K562 (cell line): ENCODE results near the gene BHLHE40. TPM values are rescaled to one million over a fixed set of nuclear protein-coding genes. Genes with fewer than 3 reads are reported as not detected.

Source experiments
- DACH1 ChIP-seq: fragments of 450-650 bp; IDR thresholded peaks from 2 replicates; pipeline ENCODE4 v1.6.1; 2018; ENCODE audit not compliant: partially characterized antibody
- DDX20 ChIP-seq: fragments of 450-650 bp; IDR thresholded peaks from 2 replicates; pipeline ENCODE4 v1.6.1; 2016; ENCODE audit warnings: missing genetic modification characterization, low read depth, mild to moderate bottlenecking, missing compliant biosample characterization, moderate library complexity
- EGR1 ChIP-seq: fragments of 450-650 bp; conservative IDR thresholded peaks from 2 replicates; pipeline ENCODE4 v1.6.1; 2017; ENCODE audit warnings: mild to moderate bottlenecking
- FOS ChIP-seq: IDR thresholded peaks from 3 replicates; pipeline ENCODE4 v1.6.1; 2011; ENCODE audit not compliant: insufficient read length; ENCODE audit errors: extremely low read depth
- GABPA ChIP-seq: fragments of 200-800 bp; sonication (Bioruptor generic); conservative IDR thresholded peaks from 2 replicates; pipeline ENCODE4 v1.6.1; 2016; ENCODE audit warnings: low read depth, missing genetic modification characterization, missing compliant biosample characterization
- GTF3C2 ChIP-seq: IDR thresholded peaks from 3 replicates; pipeline ENCODE4 v1.6.1; 2011; ENCODE audit warnings: borderline replicate concordance, mild to moderate bottlenecking, moderate library complexity; ENCODE audit not compliant: insufficient read length; ENCODE audit errors: extremely low read depth
- HNRNPH1 ChIP-seq: fragments of 200-400 bp; formaldehyde crosslinking; optimal IDR thresholded peaks from 2 replicates; pipeline ENCODE3; 2017; ENCODE audit warnings: low read depth, mild to moderate bottlenecking, low read length, moderate library complexity
- KHSRP ChIP-seq: fragments of 450-650 bp; IDR thresholded peaks from 2 replicates; pipeline ENCODE4 v1.6.1; 2017
- MIER1 ChIP-seq: fragments of 450-650 bp; IDR thresholded peaks from 2 replicates; pipeline ENCODE4 v1.6.1; 2016; ENCODE audit warnings: antibody characterized with exemption, mild to moderate bottlenecking, low read depth
- MTA1 ChIP-seq: fragments of 450-650 bp; IDR thresholded peaks from 2 replicates; pipeline ENCODE4 v1.6.1; 2017; ENCODE audit warnings: borderline replicate concordance
- MXI1 ChIP-seq: IDR thresholded peaks from 2 replicates; pipeline ENCODE4 v1.6.1; 2011; ENCODE audit warnings: low read depth, mild to moderate bottlenecking, improper control_type of control experiment, low read length
- NCOA2 ChIP-seq, 2 experiments: fragments of 450-650 bp; IDR thresholded peaks; 2 replicates each; pipeline ENCODE4 v1.6.1; 2018; ENCODE audit warnings: mild to moderate bottlenecking in 2 of 2, moderate library complexity in 1 of 2; ENCODE audit not compliant: partially characterized antibody in 2 of 2
- PBX2 ChIP-seq, 2 experiments: IDR thresholded peaks in 1 of 2; conservative IDR thresholded peaks in 1 of 2; 2 replicates each; pipeline ENCODE4 v1.6.1; 2016; ENCODE audit warnings: low read depth in 2 of 2, mild to moderate bottlenecking in 1 of 2, missing compliant biosample characterization in 1 of 2, missing genetic modification characterization in 1 of 2, moderate library complexity in 1 of 2
- RUNX1 ChIP-seq: sonication (generic); IDR thresholded peaks from 2 replicates; pipeline ENCODE4 v1.6.1; 2016; ENCODE audit warnings: antibody characterized with exemption, low read depth
- SIN3A ChIP-seq, 2 experiments: fragments of 150-350 bp in 1 of 2; IDR thresholded peaks; 2 replicates each; pipeline ENCODE4 v1.6.1; 2011 to 2016; ENCODE audit warnings: borderline replicate concordance in 2 of 2, low read depth in 2 of 2, low read length in 2 of 2, mild to moderate bottlenecking in 2 of 2, moderate library complexity in 2 of 2; ENCODE audit not compliant: control insufficient read depth in 1 of 2
- SRF ChIP-seq, 2 experiments: fragments of 250-450, 450-650 bp in 1 of 2; sonication (Bioruptor Pico) in 1 of 2; sonication (generic) in 1 of 2; formaldehyde crosslinking; IDR thresholded peaks; 2 replicates each; pipeline versions ENCODE4 v1.5.0 to v1.5.1; 2020 to 2022; ENCODE audit warnings: mild to moderate bottlenecking in 1 of 2, missing genetic modification reagents in 1 of 2
- YY1 ChIP-seq, 3 experiments: IDR thresholded peaks; 2 replicates each; pipeline ENCODE4 v1.6.1; 2011; ENCODE audit warnings: low read length in 2 of 3, mild to moderate bottlenecking in 2 of 3, moderate library complexity in 2 of 3, borderline replicate concordance in 1 of 3, control low read depth in 1 of 3, low read depth in 1 of 3; ENCODE audit not compliant: insufficient read depth in 3 of 3, insufficient replicate concordance in 2 of 3, control insufficient read depth in 1 of 3, insufficient read length in 1 of 3; ENCODE audit errors: extremely low read depth in 1 of 3
- polyA plus RNA-seq, 8 experiments: library from polyadenylated mRNA; depleted of rRNA in 4 of 8; stranded (reverse) in 5 of 8; unstranded in 3 of 8; fragments of >200 nt; fragmentation: Nextera tagmentation in 2 of 8; fragmentation: Illumina TruSeq in 1 of 8; extraction: Ambion mirVana in 2 of 8; extraction: Trizol in 1 of 8; gene quantifications; 2 replicates each; pipeline versions ENCODE4 v1.2.1 to v1.2.3, GENCODE V29; 2011 to 2014; ENCODE audit warnings: inconsistent platforms in 1 of 8, missing spikeins in 1 of 8
- total RNA-seq, 7 experiments: library from RNA; depleted of rRNA in 6 of 7; stranded (reverse); fragments of >200 nt in 6 of 7; fragmentation: Illumina TruSeq in 2 of 7; extraction: Trizol in 2 of 7; gene quantifications; 2 replicates each; pipeline versions ENCODE4 v1.2.1 to v1.2.3, GENCODE V29; 2011 to 2021; ENCODE audit warnings: low replicate concordance in 1 of 7
- TF ChIP-seq, protein P1 (sequence below): fragments of 250-450 bp; sonication (Bioruptor Pico); IDR thresholded peaks from 2 replicates; pipeline ENCODE4 v1.4.0; 2020; ENCODE audit warnings: borderline replicate concordance

Gene BHLHE40
- total and polyA plus RNA-seq, 9 of the 15 experiments (the other 6 are each of a cell fraction or from before 2014, with no cell fraction given), result 12.0 to 83.9 (median 31.4) TPM

GRCh38 chr3:4977001-4977852 lies 2.0 kb upstream of the BHLHE40 start (continued):
- TF ChIP-seq GTF3C2, result no peak
- 0 out of 2 replicates have a peak, but pooled peaks have one; percentile 55 for TF ChIP-seq DDX20 (tag)
- no peak for TF ChIP-seq MXI1
- TF ChIP-seq EGR1, result no peak
- TF ChIP-seq GABPA (tag), result no peak
- no peak for TF ChIP-seq FOS
- no peak for TF ChIP-seq KHSRP
- peak in 1 of 2 experiments; percentile 80; a peak in 1 of 4 replicates for TF ChIP-seq SRF (CRISPR knock-in tag; IDR thresholded peaks at IDR 0.05)
- no peak for TF ChIP-seq RUNX1
- no peak for TF ChIP-seq HNRNPH1
- TF ChIP-seq PBX2 (CRISPR knock-in tag; IDR thresholded peaks at IDR 0.05; ENCODE audit: low read depth), result no peak
- peak; percentile 50; the same call in 1 of the 2 replicates for TF ChIP-seq PBX2 (tag; conservative IDR thresholded peaks at IDR 0.05; ENCODE audit: low read depth)
- TF ChIP-seq, protein P1, sequence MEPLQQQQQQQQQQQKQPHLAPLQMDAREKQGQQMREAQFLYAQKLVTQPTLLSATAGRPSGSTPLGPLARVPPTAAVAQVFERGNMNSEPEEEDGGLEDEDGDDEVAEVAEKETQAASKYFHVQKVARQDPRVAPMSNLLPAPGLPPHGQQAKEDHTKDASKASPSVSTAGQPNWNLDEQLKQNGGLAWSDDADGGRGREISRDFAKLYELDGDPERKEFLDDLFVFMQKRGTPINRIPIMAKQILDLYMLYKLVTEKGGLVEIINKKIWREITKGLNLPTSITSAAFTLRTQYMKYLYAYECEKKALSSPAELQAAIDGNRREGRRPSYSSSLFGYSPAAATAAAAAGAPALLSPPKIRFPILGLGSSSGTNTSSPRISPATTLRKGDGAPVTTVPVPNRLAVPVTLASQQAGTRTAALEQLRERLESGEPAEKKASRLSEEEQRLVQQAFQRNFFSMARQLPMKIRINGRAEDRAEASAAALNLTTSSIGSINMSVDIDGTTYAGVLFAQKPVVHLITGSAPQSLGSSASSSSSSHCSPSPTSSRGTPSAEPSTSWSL (CRISPR knock-in tag), result 0 out of 2 replicates have a peak, but pooled peaks have one; percentile 87
- peak; percentile 70 for TF ChIP-seq MTA1
- TF ChIP-seq YY1 (IDR thresholded peaks at IDR 0.05; ENCODE audit: borderline replicate concordance in 1 of 3, control insufficient read depth in 1 of 3, extremely low read depth in 1 of 3, insufficient read depth in 3 of 3, insufficient read length in 1 of 3, insufficient replicate concordance in 2 of 3, low read depth in 1 of 3, low read length in 2 of 3), result peak in 1 of 3 experiments; percentile 8
- TF ChIP-seq NCOA2 (IDR thresholded peaks at IDR 0.05; ENCODE audit: partially characterized antibody in 2 of 2), result no peak
- TF ChIP-seq DACH1, result no peak
- TF ChIP-seq SIN3A (IDR thresholded peaks at IDR 0.05; ENCODE audit: borderline replicate concordance in 2 of 2, control insufficient read depth in 1 of 2, low read depth in 2 of 2, low read length in 2 of 2), result peak; percentile 31 to 88; a peak in 3 of 4 replicates
- no peak for TF ChIP-seq MIER1
